Activated T-cell treated with anti-CD3 and anti-CD28 coated beads for 4 hours (primary cell): Measurements from ENCODE around the gene PROK2.

Experiments
- DNase-seq: peaks from one replicate; pipeline ENCODE4 v3.0.0-alpha.2; 2020

Gene PROK2

GRCh38 chr3:71733319-71733718, 51.6 kb downstream of the PROK2 start:
- DNase-seq = no peak

GRCh38 chr3:71732637-71733036, 52.3 kb downstream of the PROK2 start:
- DNase-seq = no peak

- DNase-seq = no peak
These were observed 56.2 kb downstream of the PROK2 start for GRCh38 chr3:71728632-71729342.

GRCh38 chr3:71726146-71726545, 58.8 kb downstream of the PROK2 start:
- peak; percentile 30 for DNase-seq

- DNase-seq = no peak
These were observed 59.5 kb downstream of the PROK2 start, which contains the start of gene EIF4E3 for GRCh38 chr3:71725271-71725991. Gene EIF4E3 (minus strand): TSS chr3:71725402. CDS start chr3:71725367, 35 bp downstream.

- DNase-seq = no peak
These were observed 60.2 kb downstream of the PROK2 start for GRCh38 chr3:71724584-71725270.

- no peak for DNase-seq
These were observed 60.8 kb downstream of the PROK2 start for GRCh38 chr3:71724171-71724453.

GRCh38 chr3:71723452-71724170, 61.3 kb downstream of the PROK2 start:
- peak; percentile 45 for DNase-seq

- DNase-seq = no peak
These were observed 62.3 kb downstream of the PROK2 start for GRCh38 chr3:71722693-71723092.
